Glomerular endothelial cell (primary cell): ENCODE data around the gene LRRC71. TPM values are rescaled to one million over a fixed set of nuclear protein-coding genes. Genes with fewer than 3 reads are reported as not detected.

Experiments used
- DNase-seq: peaks from one replicate; pipeline ENCODE4 v3.0.0-alpha.2; 2011; ENCODE audit warnings: low read depth, low spot score; ENCODE audit errors: extremely low read depth
- total RNA-seq: library from RNA; depleted of rRNA; stranded (reverse); fragments of >200 nt; gene quantifications from 2 replicates; pipeline ENCODE4 v1.2.3, GENCODE V29; 2015

The LRRC71 gene
- total RNA-seq, result 0.12 TPM in 1 of 2 replicates, not detected in the other

- no peak for DNase-seq
These were observed at the start of gene LRRC71 for GRCh38 chr1:156920233-156921052. TSS of gene LRRC71 (plus strand) at chr1:156920632. CDS start at chr1:156920804, 172 bp downstream.

- DNase-seq, result no peak
These were observed 46.8 kb upstream of the LRRC71 start for GRCh38 chr1:156873659-156874058.

- no peak for DNase-seq
These were observed 46.3 kb upstream of the LRRC71 start for GRCh38 chr1:156874142-156874541.

GRCh38 chr1:156874572-156875340, 45.7 kb upstream of the LRRC71 start:
- no peak for DNase-seq

- no peak for DNase-seq
These were observed 45.2 kb upstream of the LRRC71 start for GRCh38 chr1:156875341-156875615.

GRCh38 chr1:156876281-156876680, 44.2 kb upstream of the LRRC71 start:
- DNase-seq, result no peak

GRCh38 chr1:156877433-156878170, 42.8 kb upstream of the LRRC71 start:
- no peak for DNase-seq

- DNase-seq, result no peak
These were observed 40.6 kb upstream of the LRRC71 start for GRCh38 chr1:156879876-156880275.

- no peak for DNase-seq
These were observed 40.0 kb upstream of the LRRC71 start for GRCh38 chr1:156880473-156880872.

GRCh38 chr1:156881101-156881500, 39.3 kb upstream of the LRRC71 start:
- DNase-seq, result no peak

- no peak for DNase-seq
These were observed 38.8 kb upstream of the LRRC71 start for GRCh38 chr1:156881663-156882062.

GRCh38 chr1:156882543-156882942, 37.9 kb upstream of the LRRC71 start:
- no peak for DNase-seq

- DNase-seq, result no peak
These were observed 36.5 kb upstream of the LRRC71 start for GRCh38 chr1:156883919-156884318.

GRCh38 chr1:156884560-156885184, 35.8 kb upstream of the LRRC71 start:
- DNase-seq, result no peak

- no peak for DNase-seq
These were observed 35.1 kb upstream of the LRRC71 start for GRCh38 chr1:156885314-156885713.

- no peak for DNase-seq
These were observed 34.5 kb upstream of the LRRC71 start for GRCh38 chr1:156885880-156886355.

GRCh38 chr1:156886583-156887281, 33.7 kb upstream of the LRRC71 start:
- DNase-seq, result no peak

GRCh38 chr1:156887317-156887716, 33.1 kb upstream of the LRRC71 start:
- DNase-seq, result no peak

- no peak for DNase-seq
These were observed 32.7 kb upstream of the LRRC71 start for GRCh38 chr1:156887734-156888133.
